NCI-H1436 treated with DMSO at 0.1 percent for 48 hours (cell line): ENCODE results near the gene LEF1.

ENCODE experiments used
- DNase-seq: peaks from one replicate; lab custom pipeline; 2025; lab: John Stamatoyannopoulos, UW

LEF1 gene

DNA sequence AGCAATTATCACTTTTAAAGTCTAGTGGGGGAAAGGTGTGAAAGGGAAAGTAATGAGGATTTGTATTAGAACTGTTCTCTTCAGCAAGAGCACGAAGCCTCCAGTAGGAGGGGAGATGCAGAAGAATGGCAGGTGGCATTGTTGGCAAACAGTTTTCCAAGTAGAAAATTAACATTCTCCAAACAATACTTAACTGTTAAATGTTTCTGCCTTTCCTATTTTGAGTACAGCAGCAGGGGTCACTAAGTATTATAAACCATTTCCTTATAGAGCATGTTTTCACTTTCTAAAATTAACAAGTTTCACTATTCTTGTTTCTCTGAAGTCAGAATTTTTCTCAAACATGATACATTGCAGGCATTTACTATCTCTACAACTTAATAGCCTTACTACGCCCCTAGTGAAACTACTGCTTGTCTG is 58.7 kb downstream of the LEF1 start:
- no peak for DNase-seq

GRCh38 chr4:108109111-108109510 is 59.6 kb downstream of the LEF1 start:
- DNase-seq: no peak

- DNase-seq: no peak
Measured at GRCh38 chr4:108107729-108108382, 60.9 kb downstream of the LEF1 start.

- DNase-seq: no peak
Measured at GRCh38 chr4:108107101-108107500, 61.6 kb downstream of the LEF1 start.

- DNase-seq: no peak
Measured at GRCh38 chr4:108106186-108106585, 62.5 kb downstream of the LEF1 start.

- DNase-seq: no peak
Measured at GRCh38 chr4:108103099-108103862, 65.5 kb downstream of the LEF1 start.

DNA sequence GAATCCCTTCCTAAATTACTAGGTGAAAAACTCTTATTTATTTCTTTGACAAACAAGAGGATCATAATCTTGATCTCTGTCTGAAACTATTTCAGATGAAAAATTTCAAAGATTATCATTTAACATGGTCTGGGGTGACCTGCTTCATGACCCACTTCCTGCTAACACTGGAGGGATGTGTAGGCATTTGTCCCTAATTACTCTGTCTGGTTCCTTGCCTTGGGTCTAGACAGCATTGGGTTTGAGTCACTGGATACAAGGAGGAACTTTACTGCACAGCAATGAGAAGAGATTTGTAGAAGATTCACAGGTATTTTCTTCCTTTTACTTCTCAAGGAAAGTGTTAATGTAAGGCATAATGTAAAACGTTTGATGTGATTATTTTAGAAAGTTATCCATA is 67.9 kb downstream of the LEF1 start:
- no peak for DNase-seq

DNA sequence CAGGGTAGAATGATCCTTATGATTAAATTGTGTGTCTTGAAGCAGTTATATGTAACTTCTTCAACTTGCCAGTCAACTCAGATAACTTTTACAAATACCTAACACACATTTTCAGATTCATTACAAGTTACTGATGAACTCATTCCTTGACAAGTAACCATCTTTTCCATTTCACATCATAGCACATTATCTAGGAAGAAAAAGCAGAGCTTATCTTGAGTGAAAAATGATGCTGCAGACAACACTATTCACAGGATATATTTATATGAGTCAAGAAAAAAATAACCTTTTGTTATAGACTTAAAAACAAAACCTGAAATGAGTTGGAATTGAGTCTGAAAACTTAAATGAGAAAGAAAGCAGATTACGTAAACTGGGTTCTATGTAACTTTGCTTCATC is 68.9 kb downstream of the LEF1 start:
- DNase-seq: no peak

DNA sequence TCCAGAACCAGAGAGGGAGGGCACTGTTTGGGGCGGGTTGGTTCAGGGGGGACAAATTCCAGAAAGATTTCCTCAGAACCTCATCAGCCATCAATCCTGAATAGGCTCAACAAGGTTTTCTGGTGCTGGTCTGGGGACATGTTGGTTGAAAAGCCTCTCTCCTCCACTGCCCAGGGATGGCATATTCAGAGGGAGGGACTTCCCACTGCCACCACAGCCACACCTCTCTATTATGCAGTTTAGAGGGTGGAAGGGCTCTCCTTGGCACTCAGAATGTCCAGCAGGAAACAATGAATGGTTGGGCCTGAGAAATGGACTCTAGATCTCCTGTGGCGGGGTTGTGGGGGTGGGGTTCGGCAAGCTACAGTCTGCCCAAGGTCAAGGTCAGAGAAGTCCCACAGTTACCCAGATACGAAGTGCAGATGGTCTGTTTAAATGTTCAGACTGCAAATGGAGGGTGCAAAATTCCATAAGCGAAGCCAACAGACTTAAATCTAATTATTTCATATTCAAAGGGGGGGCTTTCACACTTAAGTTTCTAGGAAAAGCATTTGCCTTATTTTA is 70.7 kb downstream of the LEF1 start:
- DNase-seq: no peak

DNA sequence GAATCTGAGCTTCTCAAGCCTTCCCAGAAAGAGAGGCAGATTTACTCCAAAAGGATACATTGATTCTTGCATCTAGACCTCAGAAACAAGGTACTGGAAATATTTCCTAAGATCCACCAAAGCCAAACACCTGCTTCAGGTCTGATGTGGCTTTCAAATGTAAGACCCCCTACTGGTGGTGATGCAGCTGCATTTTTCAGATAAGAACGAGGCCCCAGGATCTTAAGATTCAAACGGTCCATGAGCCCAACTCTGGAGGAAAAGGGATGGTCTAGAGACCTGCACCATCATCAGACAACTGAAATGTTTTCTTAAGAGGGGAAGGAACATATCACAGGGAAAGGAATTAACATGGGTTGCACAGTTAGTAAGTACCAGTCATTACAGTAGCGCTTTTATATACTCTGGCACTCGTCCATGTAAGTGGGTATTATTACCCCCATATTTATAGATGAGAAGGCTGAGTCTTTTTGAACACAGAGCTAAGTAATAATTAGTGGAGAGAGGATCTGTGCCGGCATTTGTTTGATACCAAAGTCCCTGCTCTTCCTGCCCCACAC is 73.7 kb downstream of the LEF1 start:
- peak; percentile 20 for DNase-seq

- DNase-seq: no peak
Measured at GRCh38 chr4:108094131-108094530, 74.6 kb downstream of the LEF1 start.

DNA sequence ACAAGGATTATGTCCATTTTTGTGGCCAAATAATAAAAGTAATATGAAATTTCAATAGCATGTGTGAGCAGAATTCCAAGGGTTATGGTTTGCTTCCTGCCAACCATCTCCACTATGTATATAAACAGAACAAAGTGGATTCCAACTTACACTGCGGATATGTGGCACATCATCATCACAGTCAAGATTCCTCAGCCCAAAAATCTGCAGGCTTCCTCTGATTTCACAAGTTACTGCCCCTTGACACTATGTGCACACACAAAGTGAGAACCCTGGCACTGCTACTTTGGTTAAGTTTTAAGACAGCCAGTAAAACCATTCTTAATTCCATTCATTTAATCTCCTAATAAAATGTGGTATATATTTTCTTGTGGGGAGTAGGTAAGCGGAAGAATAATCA is 76.4 kb downstream of the LEF1 start:
- no peak for DNase-seq

DNA sequence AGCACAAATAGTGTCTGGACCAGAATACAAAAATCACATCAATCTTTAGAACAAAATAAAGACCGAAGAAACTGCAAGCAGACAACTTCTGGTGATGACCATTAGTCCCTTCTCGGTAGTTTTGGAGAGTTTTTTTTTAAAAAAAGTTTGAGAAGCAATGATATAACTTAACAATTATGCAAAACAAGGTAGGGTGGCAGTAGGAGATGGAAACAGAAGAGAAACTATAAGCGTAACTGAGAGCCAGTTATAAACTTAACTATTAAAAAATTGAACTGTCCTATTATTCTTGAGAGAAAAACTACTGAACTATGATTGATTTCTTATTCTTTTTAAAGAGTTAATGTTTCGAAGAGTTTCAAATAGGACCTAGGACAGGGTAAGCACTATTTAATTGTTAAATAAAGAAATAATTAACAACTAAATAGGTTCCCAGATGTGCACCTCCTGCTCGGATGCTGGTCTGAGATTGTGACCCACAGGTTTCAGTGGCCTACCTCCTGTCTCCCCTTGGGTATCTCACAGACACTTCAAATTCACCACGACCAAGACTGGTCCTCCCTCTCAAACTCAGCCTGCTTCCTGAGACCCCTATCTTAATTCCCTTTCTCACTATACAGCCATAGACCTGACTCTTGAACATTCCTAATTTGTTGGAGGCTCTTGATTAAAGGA is 81.3 kb downstream of the LEF1 start:
- no peak for DNase-seq

- DNase-seq: no peak
Measured at GRCh38 chr4:108081256-108081655, 87.5 kb downstream of the LEF1 start.

GRCh38 chr4:108080747-108081146 is 88.0 kb downstream of the LEF1 start:
- no peak for DNase-seq

DNA sequence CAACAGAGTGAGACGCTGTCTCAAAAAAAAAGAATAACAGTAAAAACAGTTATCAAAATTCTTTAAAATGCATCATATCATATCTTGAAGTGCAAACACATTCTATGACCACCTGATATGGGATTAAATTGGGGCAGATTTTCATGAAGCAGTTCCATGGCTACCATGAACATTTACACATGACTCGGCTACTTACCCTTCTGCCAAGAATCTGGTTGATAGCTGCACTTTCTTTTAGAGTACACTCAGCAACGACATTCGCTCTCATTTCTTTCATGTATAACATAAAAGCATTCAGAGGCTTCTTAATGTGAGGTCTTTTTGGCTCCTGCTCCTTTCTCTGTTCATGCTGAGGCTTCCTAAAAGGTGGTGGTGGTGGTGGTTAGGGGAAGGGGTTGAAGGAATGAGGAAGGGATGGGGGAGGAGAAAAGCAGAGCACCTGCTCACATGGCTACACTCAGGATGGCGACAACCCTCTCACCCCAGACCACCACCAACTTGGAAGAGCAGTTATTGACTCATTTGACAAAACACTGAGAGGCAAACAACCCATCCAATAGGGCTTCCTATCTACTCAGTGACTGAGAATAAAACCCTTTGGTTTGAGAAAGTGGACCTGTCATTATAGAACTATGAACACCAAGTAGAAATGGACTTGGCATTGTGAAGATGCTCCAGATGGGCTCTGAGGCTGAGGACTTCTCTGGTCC is 90.6 kb downstream of the LEF1 start:
- no peak for DNase-seq

GRCh38 chr4:108072300-108072699 is 96.4 kb downstream of the LEF1 start:
- peak; percentile 50 for DNase-seq

GRCh38 chr4:108070775-108071174 is 98.0 kb downstream of the LEF1 start:
- DNase-seq: no peak

GRCh38 chr4:108068442-108068841 is 100.3 kb downstream of the LEF1 start:
- no peak for DNase-seq

GRCh38 chr4:108060686-108061321 is 107.9 kb downstream of the LEF1 start:
- no peak for DNase-seq

DNA sequence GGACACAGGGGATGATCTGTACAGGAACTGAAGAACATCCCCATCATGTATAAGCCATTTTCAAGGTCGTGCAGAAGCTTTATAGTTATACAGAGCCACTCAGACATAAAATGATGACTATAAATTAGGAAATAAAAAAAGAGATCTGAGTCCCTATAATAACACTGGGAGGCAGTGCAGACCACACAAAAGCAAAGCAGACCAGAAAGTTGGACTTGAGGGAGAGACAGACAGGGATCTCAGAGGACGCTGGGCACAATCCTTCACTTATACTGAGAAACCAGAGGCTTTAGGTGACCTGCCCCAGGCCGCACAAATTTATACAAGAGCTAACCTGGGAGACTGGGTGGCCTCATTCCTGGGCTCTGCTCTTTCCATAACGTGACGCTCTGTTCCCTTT is 108.6 kb downstream of the LEF1 start:
- peak; percentile 1 for DNase-seq
